Activated CD8-positive, alpha-beta memory T cell treated with anti-CD3 and anti-CD28 coated beads for 36 hours (primary cell): ENCODE results near the gene ADPRH. TPM values are rescaled to one million over a fixed set of nuclear protein-coding genes. Genes with fewer than 3 reads are reported as not detected.
"Not testable (repeated sequence)": the region's sequence is repeated elsewhere in the genome, so short reads cannot be mapped to it uniquely, and the experiment has no call there.

Experiments used
- CTCF ChIA-PET: fragments of 350-600 bp; sonication (Branson Sonifier 250); formaldehyde crosslinking; loops from one replicate; lab custom pipeline; 2021; ENCODE audit warnings: antibody characterized with exemption; lab: Charles Lee
- POLR2A ChIA-PET: fragments of 350-600 bp; sonication (Branson Sonifier 250); formaldehyde crosslinking; loops from one replicate; lab custom pipeline; 2021; ENCODE audit warnings: antibody characterized with exemption; lab: Charles Lee
- total RNA-seq, 2 experiments: library from RNA; stranded (reverse); gene quantifications; one replicate each; pipeline ENCODE4 v1.2.3, GENCODE V29; 2021

The ADPRH gene
- total RNA-seq, 2 experiments from 2014 or later, result 7.7 to 8.5 TPM

- ChIA-PET CTCF (interaction anchor here (1.2 kb wide), 1 partner anchor 18 kb away, joined by 3 read pairs; no protein-coding TSS in a partner anchor), POLR2A (interaction anchor here (1.3 kb wide), 1 partner anchor 59 kb away, joined by 3 read pairs; the partner anchor contains the start of gene TIMMDC1)
These were observed 21.4 kb upstream of the ADPRH start for GRCh38 chr3:119557877-119558269.

- CTCF ChIA-PET, result interaction anchor here (0.7 to 1.2 kb wide), 2 partner anchors 17 to 417 kb away, joined by 3 read pairs; no protein-coding TSS in a partner anchor
- POLR2A ChIA-PET, result interaction anchor here (1.1 to 1.3 kb wide), 2 partner anchors 60 to 114 kb away, joined by 3 read pairs; partner anchors contain the start of gene TIMMDC1
These were observed 20.5 kb upstream of the ADPRH start for GRCh38 chr3:119558626-119559317.

GRCh38 chr3:119559441-119559963, 19.8 kb upstream of the ADPRH start, which contains the start of gene CD80:
TSS of gene CD80 (minus strand) at chr3:119559614. CDS start at chr3:119557728, 1,886 bp downstream.
- POLR2A ChIA-PET, result interaction anchor here (1.0 to 1.1 kb wide), 2 partner anchors 28 to 114 kb away, joined by 3 read pairs; no protein-coding TSS in a partner anchor
- CTCF ChIA-PET, result interaction anchor here (1.0 to 1.5 kb wide), 2 partner anchors 20 to 96 kb away, joined by 3 to 4 read pairs; partner anchors contain the start of genes ADPRH and TMEM39A

- POLR2A ChIA-PET, result interaction anchor here (1.0 to 1.1 kb wide), 2 partner anchors 28 to 113 kb away, joined by 3 read pairs; no protein-coding TSS in a partner anchor
- CTCF ChIA-PET, result interaction anchor here (1.0 to 1.5 kb wide), 2 partner anchors 19 to 96 kb away, joined by 3 to 4 read pairs; partner anchors contain the start of genes ADPRH and TMEM39A
These were observed 19.1 kb upstream of the ADPRH start for GRCh38 chr3:119560160-119560559.

GRCh38 chr3:119562307-119562961, 16.9 kb upstream of the ADPRH start:
- ChIA-PET CTCF (interaction anchor here (0.7 kb wide), 1 partner anchor 9 kb away, joined by 3 read pairs; no protein-coding TSS in a partner anchor), POLR2A (interaction anchor here (0.7 to 1.1 kb wide), 2 partner anchors 76 to 99 kb away, joined by 3 to 11 read pairs; partner anchors contain the start of gene TMEM39A)

- CTCF ChIA-PET, result not testable (repeated sequence)
- POLR2A ChIA-PET, result interaction anchor here (1.1 kb wide), 1 partner anchor 100 kb away, joined by 3 read pairs; the partner anchor contains the start of gene TMEM39A
These were observed 16.0 kb upstream of the ADPRH start for GRCh38 chr3:119563334-119563733.

GRCh38 chr3:119569156-119569555, 10.1 kb upstream of the ADPRH start:
- ChIA-PET POLR2A (no interaction called here), CTCF (no interaction called here)

GRCh38 chr3:119570229-119570628, 9.1 kb upstream of the ADPRH start:
- ChIA-PET POLR2A (no interaction called here), CTCF (interaction anchor here (0.6 kb wide), 1 partner anchor 24 kb away, joined by 3 read pairs; no protein-coding TSS in a partner anchor)

GRCh38 chr3:119571230-119571629, 8.1 kb upstream of the ADPRH start:
- CTCF ChIA-PET, result no interaction called here

GRCh38 chr3:119571688-119572087, 7.6 kb upstream of the ADPRH start:
- CTCF ChIA-PET, result interaction anchor here (0.8 kb wide), 1 partner anchor 10 kb away, joined by 3 read pairs; no protein-coding TSS in a partner anchor
- POLR2A ChIA-PET, result no interaction called here

More at GRCh38 chr3:119571230-119571629, 8.1 kb upstream of the ADPRH start:
- POLR2A ChIA-PET, result no interaction called here

- CTCF ChIA-PET, result interaction anchor here (1.1 kb wide), 1 partner anchor 17 kb away, joined by 3 read pairs; no protein-coding TSS in a partner anchor
- POLR2A ChIA-PET, result no interaction called here
These were observed 3.8 kb upstream of the ADPRH start for GRCh38 chr3:119575507-119575906.

- POLR2A ChIA-PET, result interaction anchor here (0.6 kb wide), 2 partner anchors 86 to 132 kb away, joined by 3 to 5 read pairs; no protein-coding TSS in a partner anchor
- CTCF ChIA-PET, result interaction anchor here (0.8 to 1.5 kb wide), 5 partner anchors 11 to 97 kb away, joined by 3 to 4 read pairs (median 3); partner anchors contain the start of genes CD80 and COX17
These were observed 922 bp downstream of the ADPRH start for GRCh38 chr3:119580067-119580760.

GRCh38 chr3:119582178-119582577, 2.9 kb downstream of the ADPRH start:
- CTCF ChIA-PET, result no interaction called here
- POLR2A ChIA-PET, result no interaction called here

- POLR2A ChIA-PET, result no interaction called here
- CTCF ChIA-PET, result no interaction called here
These were observed 5.9 kb downstream of the ADPRH start for GRCh38 chr3:119585208-119585607.

- CTCF ChIA-PET, result no interaction called here
- POLR2A ChIA-PET, result no interaction called here
These were observed 6.7 kb downstream of the ADPRH start for GRCh38 chr3:119585856-119586570.

- POLR2A ChIA-PET, result no interaction called here
These were observed 7.5 kb downstream of the ADPRH start for GRCh38 chr3:119586733-119587172.

GRCh38 chr3:119588112-119588511, 8.8 kb downstream of the ADPRH start:
- ChIA-PET CTCF (no interaction called here), POLR2A (interaction anchor here (0.6 to 0.8 kb wide), 2 partner anchors 28 to 220 kb away, joined by 3 read pairs; partner anchors contain the start of gene CD80)

More at GRCh38 chr3:119586733-119587172, 7.5 kb downstream of the ADPRH start:
- CTCF ChIA-PET, result interaction anchor here (0.9 kb wide), 1 partner anchor 14 kb away, joined by 4 read pairs; no protein-coding TSS in a partner anchor
